ENCODE results near the gene NCDN. TPM values are rescaled to one million over a fixed set of nuclear protein-coding genes. Genes with fewer than 3 reads are reported as not detected.
A peak's percentile ranks its signal among the peaks of the same experiment; 100 is the strongest.
"Not testable (repeated sequence)": the region's sequence is repeated elsewhere in the genome, so short reads cannot be mapped to it uniquely, and the experiment has no call there.

Gene NCDN
- total and polyA plus RNA-seq, 4 donors, result 8.8 to 31.5 (median 14.6) TPM

DNA sequence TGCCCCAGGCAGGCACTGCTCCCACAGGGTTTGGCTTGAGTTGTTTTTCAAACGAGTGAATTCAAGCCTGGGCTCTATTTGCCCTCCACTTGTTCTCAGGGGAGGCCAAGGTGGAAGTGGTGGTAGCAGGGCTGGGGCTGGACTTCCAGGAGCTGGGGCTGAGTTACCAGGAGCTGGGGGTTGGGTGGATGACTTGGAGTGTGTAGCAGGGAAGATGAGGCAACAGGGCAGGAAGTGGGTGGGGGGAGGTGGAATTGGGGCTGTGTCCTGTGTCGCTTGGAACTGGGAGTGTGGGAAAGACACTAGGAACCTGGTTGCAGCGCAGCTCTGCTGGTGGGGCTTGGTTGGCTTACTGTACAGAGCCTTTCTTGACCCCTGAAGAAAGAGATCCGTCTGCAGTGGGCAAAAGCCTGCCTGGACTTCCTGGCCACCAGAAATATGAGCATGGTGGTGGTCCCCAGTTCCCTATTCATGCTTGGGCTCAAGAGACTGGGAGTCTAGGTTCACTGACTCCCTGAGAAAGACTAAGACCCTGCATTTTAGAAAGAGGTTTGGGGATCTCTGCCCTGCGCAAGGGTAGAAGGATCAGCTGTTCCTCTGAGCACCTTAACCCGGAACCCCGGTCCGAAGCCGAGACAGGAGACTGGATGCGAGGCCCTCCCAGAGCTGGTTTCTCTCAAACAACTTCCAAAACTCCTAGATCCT lies 18.6 kb downstream of the NCDN start:
- WGBS, 2 donors, result 44 to 62% methylated on average over 10 of the region's 10 CpGs

GRCh38 chr1:35576766-35577070 lies 19.1 kb downstream of the NCDN start:
- not testable (repeated sequence) for H3K9ac ChIP-seq (ENCODE audit: insufficient read depth in 1 of 2, low read length in 2 of 2); H3K4me3 ChIP-seq; DNase-seq

More for the DNA sequence above, 18.6 kb downstream of the NCDN start:
- TF ChIP-seq CTCF (IDR thresholded peaks at IDR 0.05; ENCODE audit: control extremely low read depth, extremely low read depth), result no peak
- H3K27ac ChIP-seq (ENCODE audit: low read depth in 1 of 2, low read length in 1 of 2), result peak overlapping the region in 1 of 2 donors; percentile 54
- H3K36me3 ChIP-seq (ENCODE audit: control insufficient read depth in 4 of 4, insufficient read depth in 4 of 4, low read length in 4 of 4), result no peaks in the 10 kb centered on the region
- no peak for DNase-seq
- H3K4me3 ChIP-seq, result no peak overlapping the region
- peaks cover 0 to 62% (median 52%) of the 10 kb centered on the region in 3 donors for H3K27me3 ChIP-seq (ENCODE audit: control insufficient read depth in 3 of 3, insufficient read depth in 3 of 3, low read length in 2 of 3)
- no peak overlapping the region for H3K9ac ChIP-seq (ENCODE audit: insufficient read depth in 1 of 2, low read length in 2 of 2)
- ATAC-seq (ENCODE audit: insufficient read depth, low FRiP score), result no peak
- H3K4me1 ChIP-seq (ENCODE audit: control insufficient read depth in 5 of 5, insufficient read depth in 5 of 5, low read length in 5 of 5), result peaks cover 0 to 28% (median 17%) of the 10 kb centered on the region in 5 donors
- peaks cover 0 to 6% (median 0%) of the 10 kb centered on the region in 4 donors for H3K9me3 ChIP-seq (ENCODE audit: control insufficient read depth in 4 of 4, insufficient read depth in 3 of 4, low read length in 3 of 4)

GRCh38 chr1:35577071-35577998 lies 19.7 kb downstream of the NCDN start:
- TF ChIP-seq CTCF (IDR thresholded peaks at IDR 0.05; ENCODE audit: control extremely low read depth, extremely low read depth), result no peak
- no peak overlapping the region for H3K27ac ChIP-seq (ENCODE audit: low read depth in 1 of 2, low read length in 1 of 2)
- peak in 1 of 3 donors; percentile 30 for DNase-seq
- WGBS, 2 donors, result 15 to 28% methylated on average over 55 to 70 of the region's 70 CpGs
- H3K4me3 ChIP-seq, result peak overlapping the region; percentile 5
- H3K27me3 ChIP-seq (ENCODE audit: control insufficient read depth in 3 of 3, insufficient read depth in 3 of 3, low read length in 2 of 3), result peaks cover 0 to 51% (median 41%) of the 10 kb centered on the region in 3 donors
- no peaks in the 10 kb centered on the region for H3K36me3 ChIP-seq (ENCODE audit: control insufficient read depth in 4 of 4, insufficient read depth in 4 of 4, low read length in 4 of 4)
- peaks cover 0 to 6% (median 0%) of the 10 kb centered on the region in 4 donors for H3K9me3 ChIP-seq (ENCODE audit: control insufficient read depth in 4 of 4, insufficient read depth in 3 of 4, low read length in 3 of 4)
- no peak overlapping the region for H3K9ac ChIP-seq (ENCODE audit: insufficient read depth in 1 of 2, low read length in 2 of 2)
- no peak for ATAC-seq (ENCODE audit: insufficient read depth, low FRiP score)
- H3K4me1 ChIP-seq (ENCODE audit: control insufficient read depth in 5 of 5, insufficient read depth in 5 of 5, low read length in 5 of 5), result peaks cover 0 to 28% (median 17%) of the 10 kb centered on the region in 5 donors

More at GRCh38 chr1:35576766-35577070, 19.1 kb downstream of the NCDN start:
- peaks cover 0 to 28% (median 17%) of the 10 kb centered on the region in 5 donors for H3K4me1 ChIP-seq (ENCODE audit: control insufficient read depth in 5 of 5, insufficient read depth in 5 of 5, low read length in 5 of 5)
- not testable (repeated sequence) for H3K9me3 ChIP-seq (ENCODE audit: control insufficient read depth in 4 of 4, insufficient read depth in 3 of 4, low read length in 3 of 4); H3K27ac ChIP-seq (ENCODE audit: low read depth in 1 of 2, low read length in 1 of 2); H3K36me3 ChIP-seq (ENCODE audit: control insufficient read depth in 4 of 4, insufficient read depth in 4 of 4, low read length in 4 of 4); ATAC-seq (ENCODE audit: insufficient read depth, low FRiP score)
- H3K27me3 ChIP-seq (ENCODE audit: control insufficient read depth in 3 of 3, insufficient read depth in 3 of 3, low read length in 2 of 3), result peaks cover 0 to 58% (median 47%) of the 10 kb centered on the region in 3 donors
- 17 to 35% methylated on average over 29 to 37 of the region's 37 CpGs for WGBS, 2 donors

- Histone ChIP-seq H3K9me3 (ENCODE audit: control insufficient read depth in 4 of 4, insufficient read depth in 3 of 4, low read length in 3 of 4) (no peaks in the 10 kb centered on the region), H3K36me3 (ENCODE audit: control insufficient read depth in 4 of 4, insufficient read depth in 4 of 4, low read length in 4 of 4) (peaks cover 0 to 1% (median 0%) of the 10 kb centered on the region in 4 donors), H3K27ac (ENCODE audit: low read depth in 1 of 2, low read length in 1 of 2) (no peak overlapping the region), H3K27me3 (ENCODE audit: control insufficient read depth in 3 of 3, insufficient read depth in 3 of 3, low read length in 2 of 3) (peaks cover 0 to 23% (median 19%) of the 10 kb centered on the region in 3 donors), H3K4me1 (ENCODE audit: control insufficient read depth in 5 of 5, insufficient read depth in 5 of 5, low read length in 5 of 5) (peaks cover 0 to 12% (median 7%) of the 10 kb centered on the region in 5 donors), H3K4me3 (no peak overlapping the region), H3K9ac (ENCODE audit: insufficient read depth in 1 of 2, low read length in 2 of 2) (no peak overlapping the region)
- ATAC-seq (ENCODE audit: insufficient read depth, low FRiP score), result no peak
- 71 to 76% methylated on average over 4 of the region's 4 CpGs for WGBS, 2 donors
- no peak for DNase-seq
- TF ChIP-seq CTCF (IDR thresholded peaks at IDR 0.05; ENCODE audit: control extremely low read depth, extremely low read depth), result no peak
Observed at GRCh38 chr1:35580949-35581388, 23.4 kb downstream of the NCDN start.

DNA sequence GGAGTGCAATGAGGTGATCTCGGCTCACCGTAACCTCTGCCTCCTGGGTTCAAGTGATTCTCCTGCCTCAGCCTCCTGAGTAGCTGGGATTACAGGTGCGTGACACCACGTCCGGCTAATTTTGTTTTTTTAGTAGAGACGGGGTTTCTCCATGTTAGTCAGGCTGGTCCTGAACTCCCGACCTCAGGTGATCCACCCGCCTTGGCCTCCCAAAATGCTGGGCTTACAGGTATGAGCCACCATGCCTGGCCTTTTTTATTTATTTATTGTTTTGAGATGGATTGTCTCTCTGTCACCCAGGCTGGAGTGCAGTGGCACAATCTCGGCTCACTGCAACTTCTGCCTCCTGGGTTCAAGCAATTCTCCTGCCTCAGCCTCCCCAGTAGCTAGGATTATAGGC lies 24.0 kb downstream of the NCDN start:
- 95 to 99% methylated on average over 9 of the region's 9 CpGs for WGBS, 2 donors
- not testable (repeated sequence) for H3K36me3 ChIP-seq (ENCODE audit: control insufficient read depth in 4 of 4, insufficient read depth in 4 of 4, low read length in 4 of 4); H3K27ac ChIP-seq (ENCODE audit: low read depth in 1 of 2, low read length in 1 of 2); H3K4me3 ChIP-seq; H3K4me1 ChIP-seq (ENCODE audit: control insufficient read depth in 5 of 5, insufficient read depth in 5 of 5, low read length in 5 of 5); H3K9ac ChIP-seq (ENCODE audit: insufficient read depth in 1 of 2, low read length in 2 of 2); ATAC-seq (ENCODE audit: insufficient read depth, low FRiP score); DNase-seq; H3K9me3 ChIP-seq (ENCODE audit: control insufficient read depth in 4 of 4, insufficient read depth in 3 of 4, low read length in 3 of 4)
- peaks cover 0 to 17% (median 13%) of the 10 kb centered on the region in 3 donors for H3K27me3 ChIP-seq (ENCODE audit: control insufficient read depth in 3 of 3, insufficient read depth in 3 of 3, low read length in 2 of 3)

Measured in lung (tissue), 12 donors.